GM18505 (cell line): ENCODE data around the gene TUT7.
"Not testable (repeated sequence)": the region's sequence is repeated elsewhere in the genome, so short reads cannot be mapped to it uniquely, and the experiment has no call there.

Experiments used
- ATAC-seq: cut with Tn5 transposase; IDR thresholded peaks from one replicate; pipeline ENCODE4 v1.9.1; 2021; ENCODE audit not compliant: unreplicated experiment
- POLR2A ChIP-seq: IDR thresholded peaks from 4 replicates; pipeline ENCODE4 v1.6.1; 2011; ENCODE audit warnings: borderline replicate concordance; ENCODE audit not compliant: insufficient read depth, insufficient read length; ENCODE audit errors: extremely low read depth

TUT7 gene

GRCh38 chr9:86340356-86341006 lies 13.7 kb downstream of the TUT7 start:
- TF ChIP-seq POLR2A: no peak
- ATAC-seq: no peak

- peak; percentile 45 for ATAC-seq
- TF ChIP-seq POLR2A: no peak
Measured at GRCh38 chr9:86337469-86338108, 16.6 kb downstream of the TUT7 start.

GRCh38 chr9:86336058-86336457 lies 18.2 kb downstream of the TUT7 start:
- ATAC-seq: no peak

GRCh38 chr9:86333651-86334050 lies 20.6 kb downstream of the TUT7 start:
- no peak for TF ChIP-seq POLR2A
- no peak for ATAC-seq

More at GRCh38 chr9:86336058-86336457, 18.2 kb downstream of the TUT7 start:
- no peak for TF ChIP-seq POLR2A

GRCh38 chr9:86330186-86330585 lies 24.0 kb downstream of the TUT7 start:
- no peak for ATAC-seq
- TF ChIP-seq POLR2A: no peak

GRCh38 chr9:86329649-86330048 lies 24.6 kb downstream of the TUT7 start:
- TF ChIP-seq POLR2A: no peak
- no peak for ATAC-seq

GRCh38 chr9:86328156-86328555 lies 26.1 kb downstream of the TUT7 start:
- no peak for ATAC-seq
- no peak for TF ChIP-seq POLR2A

- no peak for TF ChIP-seq POLR2A
- ATAC-seq: no peak
Measured at GRCh38 chr9:86326536-86326935, 27.7 kb downstream of the TUT7 start.

- no peak for ATAC-seq
- TF ChIP-seq POLR2A: no peak
Measured at GRCh38 chr9:86324901-86325300, 29.3 kb downstream of the TUT7 start.

- no peak for TF ChIP-seq POLR2A
- ATAC-seq: peak; percentile 64
Measured at GRCh38 chr9:86324308-86324707, 29.9 kb downstream of the TUT7 start.

- ATAC-seq: no peak
- no peak for TF ChIP-seq POLR2A
Measured at GRCh38 chr9:86322973-86323644, 31.1 kb downstream of the TUT7 start.

GRCh38 chr9:86321373-86321772 lies 32.8 kb downstream of the TUT7 start:
- no peak for ATAC-seq

GRCh38 chr9:86318187-86318586 lies 36.0 kb downstream of the TUT7 start:
- no peak for ATAC-seq
- no peak for TF ChIP-seq POLR2A

More at GRCh38 chr9:86321373-86321772, 32.8 kb downstream of the TUT7 start:
- no peak for TF ChIP-seq POLR2A

- TF ChIP-seq POLR2A: no peak
- ATAC-seq: no peak
Measured at GRCh38 chr9:86315078-86315477, 39.1 kb downstream of the TUT7 start.

GRCh38 chr9:86312959-86313358 lies 41.3 kb downstream of the TUT7 start:
- not testable (repeated sequence) for ATAC-seq
